ENCODE measurements around the gene TOX2. TPM values are rescaled to one million over a fixed set of nuclear protein-coding genes. Genes with fewer than 3 reads are reported as not detected.

The TOX2 gene
- total RNA-seq, 2 donors from 2014 or later = 4.0 to 6.1 TPM

GRCh38 chr20:44011251-44011940 is 96.7 kb downstream of the TOX2 start:
- no peak for TF ChIP-seq CTCF (IDR thresholded peaks at IDR 0.05)
- Histone ChIP-seq H3K9ac (ENCODE audit: low read depth in 2 of 2, low read length in 2 of 2) (no peak overlapping the region), H3K36me3 (no peaks in the 10 kb centered on the region), H3K9me3 (no peaks in the 10 kb centered on the region), H3K4me3 (no peak overlapping the region), H3K27me3 (no peaks in the 10 kb centered on the region), H3K27ac (no peak overlapping the region), H3K4me1 (peaks cover 20% of the 10 kb centered on the region)
- intact Hi-C loops (cut with DNase I) = no loop called here
- DNase-seq = no peak

GRCh38 chr20:44012466-44013226 is 98.0 kb downstream of the TOX2 start:
- H3K4me3 ChIP-seq = no peak overlapping the region
- no peak overlapping the region for H3K9ac ChIP-seq (ENCODE audit: low read depth in 2 of 2, low read length in 2 of 2)
- peaks cover 20% of the 10 kb centered on the region for H3K4me1 ChIP-seq
- H3K27ac ChIP-seq = no peak overlapping the region
- intact Hi-C loops (cut with DNase I) = no loop called here
- no peaks in the 10 kb centered on the region for H3K36me3 ChIP-seq
- no peaks in the 10 kb centered on the region for H3K9me3 ChIP-seq
- TF ChIP-seq CTCF (IDR thresholded peaks at IDR 0.05) = no peak
- no peak for DNase-seq
- no peaks in the 10 kb centered on the region for H3K27me3 ChIP-seq

GRCh38 chr20:44014807-44015732 is 100.4 kb downstream of the TOX2 start:
- Histone ChIP-seq H3K9ac (ENCODE audit: low read depth in 2 of 2, low read length in 2 of 2) (peak overlapping the region in 1 of 2 donors; percentile 32), H3K4me1 (peaks cover 30% of the 10 kb centered on the region), H3K36me3 (no peaks in the 10 kb centered on the region), H3K27ac (peak overlapping the region; percentile 63), H3K9me3 (no peaks in the 10 kb centered on the region), H3K4me3 (no peak overlapping the region), H3K27me3 (no peaks in the 10 kb centered on the region)
- no peak for TF ChIP-seq CTCF (IDR thresholded peaks at IDR 0.05)
- intact Hi-C loops (cut with DNase I) = no loop called here
- DNase-seq = no peak

- Histone ChIP-seq H3K4me3 (no peak overlapping the region), H3K27ac (peak overlapping the region; percentile 63), H3K4me1 (peaks cover 33% of the 10 kb centered on the region), H3K36me3 (no peaks in the 10 kb centered on the region), H3K27me3 (no peaks in the 10 kb centered on the region), H3K9me3 (no peaks in the 10 kb centered on the region), H3K9ac (ENCODE audit: low read depth in 2 of 2, low read length in 2 of 2) (peak overlapping the region in 1 of 2 donors; percentile 36)
- intact Hi-C loops (cut with DNase I) = no loop called here
- no peak for TF ChIP-seq CTCF (IDR thresholded peaks at IDR 0.05)
- no peak for DNase-seq
These were observed 101.1 kb downstream of the TOX2 start for GRCh38 chr20:44015733-44016103.

GRCh38 chr20:44016525-44016924 is 101.9 kb downstream of the TOX2 start:
- H3K4me3 ChIP-seq = no peak overlapping the region
- peak overlapping the region in 1 of 2 donors; percentile 36 for H3K9ac ChIP-seq (ENCODE audit: low read depth in 2 of 2, low read length in 2 of 2)
- peaks cover 33% of the 10 kb centered on the region for H3K4me1 ChIP-seq
- H3K36me3 ChIP-seq = no peaks in the 10 kb centered on the region
- H3K27me3 ChIP-seq = no peaks in the 10 kb centered on the region
- intact Hi-C loops (cut with DNase I) = no loop called here
- TF ChIP-seq CTCF (IDR thresholded peaks at IDR 0.05) = no peak
- DNase-seq = no peak
- H3K9me3 ChIP-seq = no peaks in the 10 kb centered on the region
- peak overlapping the region; percentile 63 for H3K27ac ChIP-seq
